HEK293 (cell line): ENCODE measurements around the gene COQ6.
A peak's percentile ranks its signal among the peaks of the same experiment; 100 is the strongest.

Experiments
- CTCF ChIA-PET: fragments of 350-600 bp; formaldehyde crosslinking; extraction: SDS; loops from one replicate; lab custom pipeline; 2021; ENCODE audit warnings: antibody characterized with exemption; lab: Yijun Ruan, JAX
- POLR2A ChIA-PET: fragments of 300-600 bp; formaldehyde crosslinking; extraction: SDS; loops from one replicate; lab custom pipeline; 2020; ENCODE audit warnings: antibody characterized with exemption, inconsistent platforms; lab: Yijun Ruan, JAX
- H3K27ac ChIP-seq: fragments of 200-500 bp; sonication (Bioruptor generic); 2 replicates; pipeline ENCODE4 v1.5.1; 2014; ENCODE audit warnings: low read depth, low read length, control low read depth, inconsistent platforms; ENCODE audit errors: extremely low read depth
- H3K36me3 ChIP-seq, 2 experiments: fragments of 200-500 bp in 1 of 2; sonication (Bioruptor generic) in 1 of 2; 1 replicate in 1 of 2; 2 replicates in 1 of 2; pipeline ENCODE4 v1.5.1; 2014 to 2017; ENCODE audit warnings: inconsistent platforms in 2 of 2, low read length in 2 of 2; ENCODE audit not compliant: control insufficient read depth in 2 of 2, insufficient read depth in 1 of 2
- H3K4me1 ChIP-seq: fragments of 200-500 bp; sonication (Bioruptor generic); 2 replicates; pipeline ENCODE4 v1.5.1; 2014; ENCODE audit warnings: mild to moderate bottlenecking, low read length, inconsistent platforms; ENCODE audit not compliant: control insufficient read depth, insufficient read depth
- H3K4me3 ChIP-seq: 2 replicates; pipeline ENCODE4 v1.5.1; 2011; ENCODE audit warnings: low read depth, mild to moderate bottlenecking, control low read depth, low read length, moderate library complexity
- H3K9me3 ChIP-seq: fragments of 200-500 bp; sonication (Bioruptor generic); 2 replicates; pipeline ENCODE4 v1.5.1; 2014; ENCODE audit warnings: low read depth, low read length, inconsistent platforms; ENCODE audit not compliant: control insufficient read depth, insufficient read depth
- ATF2 ChIP-seq: fragments of 450-650 bp; formaldehyde crosslinking; IDR thresholded peaks from 2 replicates; pipeline ENCODE4 v1.5.1; 2016; ENCODE audit warnings: missing biosample characterization, missing genetic modification characterization, low read depth
- KLF10 ChIP-seq: fragments of 450-650 bp; IDR thresholded peaks from 2 replicates; pipeline ENCODE4 v1.5.1; 2018; ENCODE audit warnings: missing biosample characterization, mild to moderate bottlenecking, missing genetic modification characterization
- KLF17 ChIP-seq: fragments of 450-650 bp; formaldehyde crosslinking; IDR thresholded peaks from 2 replicates; pipeline ENCODE4 v1.5.1; 2016; ENCODE audit warnings: missing biosample characterization, missing genetic modification characterization
- PBX3 ChIP-seq: sonication (generic); formaldehyde crosslinking; IDR thresholded peaks from 2 replicates; pipeline ENCODE4 v1.8.1; 2022; ENCODE audit warnings: mild to moderate bottlenecking, moderate library complexity, missing genetic modification reagents
- SP7 ChIP-seq: fragments of 450-650 bp; formaldehyde crosslinking; IDR thresholded peaks from 2 replicates; pipeline ENCODE4 v1.5.1; 2016; ENCODE audit warnings: missing biosample characterization, missing genetic modification characterization
- ZBTB26 ChIP-seq: fragments of 450-650 bp; formaldehyde crosslinking; optimal IDR thresholded peaks from 2 replicates; pipeline ENCODE3; 2016; ENCODE audit warnings: missing biosample characterization, mild to moderate bottlenecking, missing genetic modification characterization
- ZBTB6 ChIP-seq: fragments of 450-650 bp; formaldehyde crosslinking; IDR thresholded peaks from 2 replicates; pipeline ENCODE4 v1.5.1; 2017; ENCODE audit warnings: missing biosample characterization, missing genetic modification characterization
- ZBTB7A ChIP-seq: fragments of 450-650 bp; formaldehyde crosslinking; IDR thresholded peaks from 2 replicates; pipeline ENCODE4 v1.5.1; 2016; ENCODE audit warnings: low read depth, missing biosample characterization, missing genetic modification characterization
- ZNF121 ChIP-seq: fragments of 450-650 bp; formaldehyde crosslinking; IDR thresholded peaks from 2 replicates; pipeline ENCODE4 v1.5.1; 2016; ENCODE audit warnings: missing biosample characterization, missing genetic modification characterization
- ZNF311 ChIP-seq: fragments of 450-650 bp; formaldehyde crosslinking; IDR thresholded peaks from 2 replicates; pipeline ENCODE4 v1.5.1; 2017; ENCODE audit warnings: missing biosample characterization, missing genetic modification characterization, borderline replicate concordance
- ZNF335 ChIP-seq: fragments of 450-650 bp; formaldehyde crosslinking; conservative IDR thresholded peaks from 2 replicates; pipeline ENCODE4 v1.5.1; 2016; ENCODE audit warnings: missing biosample characterization, missing genetic modification characterization
- ZNF366 ChIP-seq: fragments of 450-650 bp; formaldehyde crosslinking; conservative IDR thresholded peaks from 2 replicates; pipeline ENCODE4 v1.5.1; 2016; ENCODE audit warnings: missing biosample characterization, missing genetic modification characterization
- ZNF560 ChIP-seq: fragments of 450-650 bp; formaldehyde crosslinking; IDR thresholded peaks from 2 replicates; pipeline ENCODE4 v1.5.1; 2017; ENCODE audit warnings: missing biosample characterization, missing genetic modification characterization, borderline replicate concordance
- ZNF639 ChIP-seq: fragments of 450-650 bp; formaldehyde crosslinking; IDR thresholded peaks from 2 replicates; pipeline ENCODE4 v1.5.1; 2016; ENCODE audit warnings: missing biosample characterization, missing genetic modification characterization
- ZNF658 ChIP-seq: fragments of 450-650 bp; formaldehyde crosslinking; IDR thresholded peaks from 2 replicates; pipeline ENCODE4; 2016; ENCODE audit warnings: missing biosample characterization, missing genetic modification characterization
- ZNF768 ChIP-seq: fragments of 450-650 bp; formaldehyde crosslinking; IDR thresholded peaks from 2 replicates; pipeline ENCODE4 v1.5.1; 2018; ENCODE audit warnings: missing biosample characterization, mild to moderate bottlenecking, missing genetic modification characterization
- ZNF776 ChIP-seq: fragments of 450-650 bp; formaldehyde crosslinking; IDR thresholded peaks from 2 replicates; pipeline ENCODE4 v1.5.0; 2017; ENCODE audit warnings: missing biosample characterization, missing genetic modification characterization, borderline replicate concordance

COQ6 gene

GRCh38 chr14:73953731-73954130 lies 3.6 kb downstream of the COQ6 start:
- Histone ChIP-seq H3K27ac (no peak overlapping the region), H3K36me3 (peaks cover 39 to 45% of the 10 kb centered on the region in 2 experiments), H3K4me1 (no peaks in the 10 kb centered on the region), H3K4me3 (no peak overlapping the region), H3K9me3 (no peaks in the 10 kb centered on the region)
- CTCF ChIA-PET, result interaction anchor here (0.7 kb wide), 1 partner anchor 643 kb away, joined by 4 read pairs; no protein-coding TSS in a partner anchor
- TF ChIP-seq KLF17 (tag by site-specific recombination) (no peak), ZNF560 (no peak), ZBTB6 (tag by site-specific recombination) (no peak), ZBTB26 (tag by site-specific recombination) (no peak)
- POLR2A ChIA-PET, result no interaction called here

GRCh38 chr14:73955674-73956073 lies 5.6 kb downstream of the COQ6 start:
- ChIA-PET POLR2A (no interaction called here), CTCF (no interaction called here)
- Histone ChIP-seq H3K36me3 (peaks cover 56 to 64% of the 10 kb centered on the region in 2 experiments), H3K4me1 (no peaks in the 10 kb centered on the region), H3K4me3 (no peak overlapping the region), H3K9me3 (no peaks in the 10 kb centered on the region), H3K27ac (no peak overlapping the region)
- no peak for TF ChIP-seq KLF10 (tag by site-specific recombination)
- no peak for TF ChIP-seq ZNF776 (tag by site-specific recombination)
- no peak for TF ChIP-seq ZNF768 (tag by site-specific recombination)
- peak; percentile 53 for TF ChIP-seq ATF2 (tag by site-specific recombination)
- TF ChIP-seq ZNF311 (tag by site-specific recombination), result no peak
- TF ChIP-seq PBX3, result no peak
- TF ChIP-seq ZNF366 (tag by site-specific recombination), result no peak
- TF ChIP-seq ZNF121, result no peak
- TF ChIP-seq ZNF639, result no peak
- peak; percentile 33; the same call in 1 of the 2 replicates for TF ChIP-seq ZNF335 (tag by site-specific recombination)

GRCh38 chr14:73958591-73958990 lies 8.5 kb downstream of the COQ6 start:
- TF ChIP-seq SP7 (tag by site-specific recombination) (no peak), ZBTB7A (tag by site-specific recombination) (no peak), ZNF658 (tag by site-specific recombination) (no peak)
- CTCF ChIA-PET, result interaction anchor here (0.5 to 1.7 kb wide), 2 partner anchors 82 to 291 kb away, joined by 3 read pairs; no protein-coding TSS in a partner anchor
- no peaks in the 10 kb centered on the region for H3K4me1 ChIP-seq
- POLR2A ChIA-PET, result no interaction called here
- no peak overlapping the region for H3K27ac ChIP-seq
- peaks cover 80 to 86% of the 10 kb centered on the region in 2 experiments for H3K36me3 ChIP-seq
- no peaks in the 10 kb centered on the region for H3K9me3 ChIP-seq
- H3K4me3 ChIP-seq, result no peak overlapping the region
